Loucy (cell line): ENCODE measurements around the gene NUAK1.

Experiments used
- H2AFZ ChIP-seq: fragments of 200-600 bp; sonication (generic); 2 replicates; pipeline ENCODE4 v1.6.0; 2016; ENCODE audit warnings: antibody characterized with exemption, mild to moderate bottlenecking, low read length, moderate library complexity
- H3F3A ChIP-seq: fragments of 200-600 bp; 2 replicates; pipeline ENCODE4 v1.6.0; 2016; ENCODE audit warnings: antibody characterized with exemption, low read depth, mild to moderate bottlenecking
- H3K27me3 ChIP-seq: fragments of 200-600 bp; sonication (generic); 2 replicates; pipeline ENCODE4 v1.6.1; 2014; ENCODE audit warnings: low read length, mild to moderate bottlenecking; ENCODE audit not compliant: insufficient read depth, poor library complexity, severe bottlenecking
- H3K36me3 ChIP-seq: fragments of 200-600 bp; sonication (generic); 2 replicates; pipeline ENCODE4 v1.6.1; 2016; ENCODE audit warnings: low read length; ENCODE audit not compliant: insufficient read depth
- H3K4me1 ChIP-seq: fragments of 200-600 bp; sonication (generic); 2 replicates; pipeline ENCODE4 v1.5.1; 2014; ENCODE audit warnings: low read length, mild to moderate bottlenecking; ENCODE audit not compliant: insufficient read depth, poor library complexity, severe bottlenecking
- H3K4me2 ChIP-seq: fragments of 200-600 bp; sonication (generic); 2 replicates; pipeline ENCODE4 v1.6.0; 2014; ENCODE audit warnings: antibody characterized with exemption, low read length, low read depth, mild to moderate bottlenecking; ENCODE audit not compliant: poor library complexity, severe bottlenecking
- H3K4me3 ChIP-seq: fragments of 200-600 bp; sonication (generic); 2 replicates; pipeline ENCODE4 v1.5.1; 2014; ENCODE audit warnings: low read length, mild to moderate bottlenecking, mixed read lengths; ENCODE audit not compliant: poor library complexity, severe bottlenecking
- H3K79me2 ChIP-seq: fragments of 200-600 bp; sonication (generic); 2 replicates; pipeline ENCODE4 v1.6.1; 2014; ENCODE audit warnings: low read length; ENCODE audit not compliant: insufficient read depth
- H3K9ac ChIP-seq: fragments of 200-600 bp; sonication (generic); 2 replicates; pipeline ENCODE4 v1.6.0; 2014; ENCODE audit warnings: mild to moderate bottlenecking, low read depth, low read length, moderate library complexity; ENCODE audit not compliant: poor library complexity, severe bottlenecking
- H3K9me2 ChIP-seq: fragments of 200-600 bp; sonication (generic); replicated peaks from 2 replicates; pipeline ENCODE4 v1.6.1; 2016; ENCODE audit warnings: low read depth, low read length, mixed read lengths
- H3K9me3 ChIP-seq: fragments of 200-600 bp; sonication (generic); 2 replicates; pipeline ENCODE4 v1.6.1; 2014; ENCODE audit warnings: mild to moderate bottlenecking, antibody characterized with exemption, low read length, low read depth; ENCODE audit not compliant: insufficient read depth
- H4K20me1 ChIP-seq: fragments of 200-600 bp; sonication (generic); 2 replicates; pipeline ENCODE4 v1.6.0; 2014; ENCODE audit warnings: antibody characterized with exemption, low read length, mild to moderate bottlenecking; ENCODE audit not compliant: insufficient read depth, poor library complexity, severe bottlenecking
- CTCF ChIP-seq: fragments of 200-600 bp; sonication (generic); conservative IDR thresholded peaks from 2 replicates; pipeline ENCODE4 v1.5.1; 2014; ENCODE audit warnings: mild to moderate bottlenecking, antibody characterized with exemption, low read length
- EZH2phosphoT487 ChIP-seq: fragments of 200-600 bp; IDR thresholded peaks from 2 replicates; pipeline ENCODE4 v1.6.1; 2018; ENCODE audit warnings: antibody characterized with exemption, mild to moderate bottlenecking, moderate library complexity, borderline replicate concordance

NUAK1 gene

GRCh38 chr12:106078358-106079010 is 60.3 kb downstream of the NUAK1 start:
- Histone ChIP-seq H3K4me1 (no peaks in the 10 kb centered on the region), H3K36me3 (no peaks in the 10 kb centered on the region), H3F3A (no peaks in the 10 kb centered on the region), H3K4me2 (no peak overlapping the region), H3K79me2 (no peaks in the 10 kb centered on the region), H3K27me3 (no peaks in the 10 kb centered on the region), H3K9ac (no peak overlapping the region), H3K9me3 (no peaks in the 10 kb centered on the region), H4K20me1 (no peaks in the 10 kb centered on the region), H2AFZ (no peak overlapping the region), H3K4me3 (no peak overlapping the region), H3K9me2 (no peaks in the 10 kb centered on the region)
- no peak for TF ChIP-seq CTCF
- no peak for TF ChIP-seq EZH2phosphoT487

GRCh38 chr12:106074706-106075392 is 63.9 kb downstream of the NUAK1 start:
- no peaks in the 10 kb centered on the region for H3K36me3 ChIP-seq
- H3K4me3 ChIP-seq: no peak overlapping the region
- no peak overlapping the region for H3K4me2 ChIP-seq
- H3K9me3 ChIP-seq: no peaks in the 10 kb centered on the region
- no peaks in the 10 kb centered on the region for H3K27me3 ChIP-seq
- H3K79me2 ChIP-seq: no peaks in the 10 kb centered on the region
- H3F3A ChIP-seq: no peaks in the 10 kb centered on the region
- no peaks in the 10 kb centered on the region for H3K9me2 ChIP-seq
- H3K9ac ChIP-seq: no peak overlapping the region
- H2AFZ ChIP-seq: no peak overlapping the region
- TF ChIP-seq CTCF (no peak), EZH2phosphoT487 (no peak)
- H3K4me1 ChIP-seq: no peaks in the 10 kb centered on the region
- no peaks in the 10 kb centered on the region for H4K20me1 ChIP-seq

GRCh38 chr12:106074361-106074705 is 64.4 kb downstream of the NUAK1 start:
- Histone ChIP-seq H3F3A (no peaks in the 10 kb centered on the region), H3K79me2 (no peaks in the 10 kb centered on the region), H2AFZ (no peak overlapping the region), H3K4me3 (no peak overlapping the region), H3K9me2 (no peaks in the 10 kb centered on the region), H3K36me3 (no peaks in the 10 kb centered on the region), H3K27me3 (no peaks in the 10 kb centered on the region), H3K4me1 (no peaks in the 10 kb centered on the region), H3K4me2 (no peak overlapping the region), H3K9me3 (no peaks in the 10 kb centered on the region), H4K20me1 (no peaks in the 10 kb centered on the region), H3K9ac (no peak overlapping the region)
- TF ChIP-seq EZH2phosphoT487 (no peak), CTCF (no peak)
